Stimulated activated CD4-positive, alpha-beta T cell treated with anti-CD3 and anti-CD28 coated beads, Interleukin-15, amount 100 ng/mL, for 48 hours (primary cell): Measurements from ENCODE around the gene CDK9.
"Not testable (repeated sequence)": the region's sequence is repeated elsewhere in the genome, so short reads cannot be mapped to it uniquely, and the experiment has no call there.

Experiments used
- DNase-seq, 2 donors: peaks; one replicate each; pipeline ENCODE4 v3.0.0-alpha.2; 2020; ENCODE audit warnings: low read depth in 2 of 2

CDK9 gene

DNA sequence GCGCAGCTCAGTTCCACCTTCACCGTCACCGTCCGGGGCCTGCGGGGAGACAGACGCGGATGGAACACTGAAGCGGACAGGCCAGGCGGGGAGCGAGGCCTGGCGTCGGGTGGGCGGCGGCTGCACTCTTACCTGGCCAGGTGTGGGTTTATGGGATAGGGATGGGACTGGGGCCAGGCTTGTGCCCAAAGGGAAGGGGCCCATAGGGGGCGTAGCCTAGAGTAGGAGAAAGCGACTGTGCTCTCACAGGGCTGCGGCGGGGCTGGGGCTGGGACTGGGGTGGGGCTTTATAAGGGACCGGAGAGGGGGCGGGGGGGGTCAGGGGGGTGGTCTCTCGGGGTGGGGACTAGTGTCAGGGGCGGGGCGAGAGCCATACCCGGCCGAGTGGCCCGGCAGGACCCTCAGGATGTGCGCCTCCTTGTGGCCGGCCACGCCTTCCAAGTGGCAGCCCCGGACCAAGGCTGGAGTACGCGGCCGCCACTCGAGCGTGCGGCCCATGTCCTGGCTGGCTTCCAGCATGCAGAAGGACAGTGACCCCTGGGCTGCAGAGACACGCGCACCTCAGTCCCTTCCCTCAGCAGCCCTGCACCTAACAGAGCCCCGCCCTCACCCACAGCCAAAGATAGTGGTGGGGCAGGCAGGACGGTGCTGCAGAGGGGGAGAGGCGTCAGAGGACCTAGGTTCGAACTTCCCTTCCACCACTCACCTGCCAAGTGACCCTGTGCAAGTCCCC, 39.7 kb downstream of the CDK9 start:
- DNase-seq: no peak

DNA sequence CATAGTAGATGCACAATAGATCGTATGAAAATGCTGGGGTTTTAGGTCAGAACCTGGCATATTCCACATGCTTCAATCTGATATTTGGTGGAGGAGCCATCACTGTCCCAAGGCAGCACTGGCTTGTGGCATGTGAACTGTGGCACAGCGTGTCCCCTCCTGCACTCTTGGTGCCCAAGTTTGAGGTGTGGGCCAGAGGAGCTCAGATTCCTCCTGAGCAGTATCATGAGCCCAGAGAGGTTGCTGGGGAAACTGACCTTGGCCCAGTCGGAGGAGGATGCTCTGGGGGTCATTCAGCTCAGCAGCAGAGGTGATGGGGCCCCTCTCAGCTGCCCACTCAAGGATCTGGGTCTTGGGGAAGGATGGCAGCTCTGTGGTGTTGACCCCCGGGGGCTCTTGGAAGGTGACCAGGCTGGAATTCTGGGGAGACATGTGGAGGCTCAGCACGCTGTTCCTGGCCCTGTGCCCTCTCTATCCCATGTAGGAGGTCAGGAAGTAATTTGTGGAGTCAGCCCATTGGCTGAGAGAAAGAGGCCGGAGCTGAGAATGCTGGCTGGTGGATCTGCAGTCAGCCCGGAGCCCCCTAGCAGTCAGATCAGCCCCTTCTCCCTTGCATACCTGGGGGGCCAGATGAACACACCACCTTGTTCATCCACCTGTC, 40.5 kb downstream of the CDK9 start:
- no peak for DNase-seq

- DNase-seq: no peak
Measured at GRCh38 chr9:127828262-127829031, 42.6 kb downstream of the CDK9 start.

- no peak for DNase-seq
Measured at GRCh38 chr9:127829205-127829906, 43.5 kb downstream of the CDK9 start.

GRCh38 chr9:127832248-127832647, 46.4 kb downstream of the CDK9 start:
- DNase-seq: no peak

GRCh38 chr9:127833555-127833954, 47.7 kb downstream of the CDK9 start:
- no peak for DNase-seq

DNA sequence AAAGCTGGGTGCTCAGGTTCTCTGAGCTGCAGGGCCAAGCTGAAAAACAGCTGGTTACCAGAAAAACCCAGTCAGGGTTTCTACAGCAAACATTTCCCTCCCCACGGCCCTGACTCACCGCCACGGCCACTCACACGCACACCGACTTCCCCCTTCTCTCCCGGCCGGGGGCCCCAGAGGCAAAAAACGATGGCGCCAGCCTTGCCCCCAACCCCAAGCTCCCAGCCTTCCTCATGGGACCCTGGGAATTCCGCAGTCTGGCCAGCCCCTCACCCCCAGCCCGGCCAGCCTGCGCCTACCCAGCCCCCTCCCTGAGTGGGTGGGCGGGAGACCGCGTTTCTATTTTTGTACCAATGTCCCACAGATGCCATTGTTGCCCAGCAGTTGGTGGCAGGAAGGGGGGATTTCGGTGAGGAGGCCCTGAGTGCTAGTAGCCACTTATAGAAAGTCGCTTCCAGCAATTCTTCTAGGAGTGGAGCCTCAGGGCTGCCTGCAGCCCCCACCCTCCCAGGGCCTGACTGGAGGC, 50.2 kb downstream of the CDK9 start:
- peak in 1 of 2 donors; percentile 22 for DNase-seq

GRCh38 chr9:127836561-127836960, 50.7 kb downstream of the CDK9 start:
- DNase-seq: not testable (repeated sequence)

DNA sequence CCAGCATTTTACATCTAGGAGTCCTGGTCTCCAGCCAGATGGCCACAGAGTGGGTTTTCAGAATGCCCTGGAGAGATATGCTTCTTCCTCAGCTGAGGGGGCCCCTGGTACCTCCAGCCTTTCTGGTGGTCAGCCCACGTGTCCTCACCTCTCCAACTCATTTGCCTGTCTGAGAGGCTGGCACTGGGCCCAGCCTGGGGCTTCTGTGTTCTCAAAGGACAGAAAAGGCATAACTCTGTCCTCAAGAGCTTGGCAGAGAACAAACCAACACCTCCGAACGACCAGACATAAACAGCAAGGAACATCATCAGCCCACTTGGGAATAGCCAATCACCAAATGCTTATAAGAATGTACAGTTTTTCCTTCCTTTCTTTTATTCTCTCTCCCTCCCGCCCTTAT, 51.5 kb downstream of the CDK9 start:
- DNase-seq: no peak

- DNase-seq: no peak
Measured at GRCh38 chr9:127838375-127839078, 52.7 kb downstream of the CDK9 start.
